GM12878 (cell line): ENCODE data around the gene TCIRG1. TPM values are rescaled to one million over a fixed set of nuclear protein-coding genes. Genes with fewer than 3 reads are reported as not detected.

Experiments used
- ATAC-seq: fragments of 200-7000 bp; cut with Tn5 transposase; 3 replicates; pipeline ENCODE4 v1.9.1; 2020; ENCODE audit warnings: mild to moderate bottlenecking, moderate library complexity
- BruUV-seq: library from RNA; stranded (reverse); fragments of 400-500 nt; replicated peaks from 2 replicates; lab custom pipeline; 2021; lab: Mats Ljungman, UMichigan
- CTCF ChIA-PET: fragments of 300-600 bp; sonication (Branson Sonifier 250); formaldehyde crosslinking; extraction: SDS; loops from one replicate; lab custom pipeline; 2021; ENCODE audit warnings: inconsistent platforms; lab: Yijun Ruan, JAX
- POLR2A ChIA-PET: fragments of 350-600 bp; formaldehyde crosslinking; extraction: SDS; loops from one replicate; lab custom pipeline; 2021; ENCODE audit warnings: inconsistent platforms; lab: Charles Lee
- RAD21 ChIA-PET: fragments of 300-600 bp; sonication (Branson Sonifier 250); formaldehyde crosslinking; loops from one replicate; lab custom pipeline; 2023; ENCODE audit warnings: antibody characterized with exemption; ENCODE audit not compliant: unreplicated experiment; lab: Charles Lee
- SMC1A ChIA-PET: fragments of 300-600 bp; sonication (Branson Sonifier 250); formaldehyde crosslinking; loops from one replicate; lab custom pipeline; 2023; ENCODE audit not compliant: unreplicated experiment, uncharacterized antibody; lab: Charles Lee
- DNase-seq: peaks from one replicate; pipeline ENCODE4 v3.0.0-alpha.2; 2011; ENCODE audit warnings: low read depth, low spot score
- FAIRE-seq: peaks from 3 replicates; lab custom pipeline; 2011; peaks lifted over from hg19 to GRCh38; lab: Jason Lieb, UNC
- H2AFZ ChIP-seq: 2 replicates; pipeline ENCODE4 v1.6.0; 2011; ENCODE audit warnings: low read depth, low read length, control low read depth; ENCODE audit not compliant: control insufficient read depth
- H3K27ac ChIP-seq: 2 replicates; pipeline ENCODE4 v1.5.1; 2011; ENCODE audit warnings: control low read depth; ENCODE audit not compliant: control insufficient read depth, insufficient read depth
- H3K27me3 ChIP-seq, 2 experiments: replicated peaks in 1 of 2; 2 replicates each; pipeline versions ENCODE4 v1.6.0 to v1.6.1; 2011; ENCODE audit warnings: low read length in 1 of 2; ENCODE audit not compliant: control insufficient read depth in 2 of 2, insufficient read depth in 2 of 2
- H3K36me3 ChIP-seq, 2 experiments: 2 replicates each; pipeline ENCODE4 v1.5.1; 2011; ENCODE audit warnings: low read length in 1 of 2; ENCODE audit not compliant: control insufficient read depth in 2 of 2, insufficient read depth in 2 of 2
- H3K4me1 ChIP-seq: 2 replicates; pipeline ENCODE4 v1.6.1; 2011; ENCODE audit warnings: mild to moderate bottlenecking, low read length, moderate library complexity, mixed read lengths; ENCODE audit not compliant: control insufficient read depth, insufficient read depth
- H3K4me2 ChIP-seq: 2 replicates; pipeline ENCODE4 v1.6.0; 2011; ENCODE audit warnings: control low read depth; ENCODE audit not compliant: control insufficient read depth, insufficient read depth
- H3K4me3 ChIP-seq: fragments of 200-600 bp; sonication (generic); 2 replicates; pipeline ENCODE4 v1.5.1; 2016
- H3K79me2 ChIP-seq: 2 replicates; pipeline ENCODE4 v1.6.0; 2011; ENCODE audit warnings: low read length; ENCODE audit not compliant: control insufficient read depth, insufficient read depth
- H3K9ac ChIP-seq: 2 replicates; pipeline ENCODE4 v1.8.0; 2011; ENCODE audit warnings: low read length, control low read depth, mixed read lengths; ENCODE audit not compliant: control insufficient read depth, insufficient read depth
- H3K9me3 ChIP-seq: replicated peaks from 3 replicates; pipeline ENCODE4 v1.5.1; 2011; ENCODE audit warnings: mild to moderate bottlenecking, low read length; ENCODE audit not compliant: control insufficient read depth, insufficient read depth
- H4K20me1 ChIP-seq: 2 replicates; pipeline ENCODE4 v1.6.0; 2011; ENCODE audit not compliant: control insufficient read depth, insufficient read depth
- BMI1 ChIP-seq: fragments of 450-650 bp; IDR thresholded peaks from 2 replicates; pipeline ENCODE4 v1.6.1; 2016; ENCODE audit warnings: mild to moderate bottlenecking, moderate library complexity, borderline replicate concordance
- ELK1 ChIP-seq: IDR thresholded peaks from 2 replicates; pipeline ENCODE4 v1.6.1; 2012; ENCODE audit warnings: low read depth, low read length, improper control_type of control experiment
- HDGF ChIP-seq: fragments of 450-650 bp; IDR thresholded peaks from 2 replicates; pipeline ENCODE4 v1.6.1; 2016; ENCODE audit warnings: antibody characterized with exemption
- MAX ChIP-seq: IDR thresholded peaks from 2 replicates; pipeline ENCODE4 v1.6.1; 2012; ENCODE audit warnings: low read depth, low read length, improper control_type of control experiment
- NFYB ChIP-seq: IDR thresholded peaks from 2 replicates; pipeline ENCODE4 v1.6.1; 2011; ENCODE audit warnings: low read depth, mild to moderate bottlenecking, low read length, improper control_type of control experiment, moderate library complexity; ENCODE audit not compliant: insufficient read depth
- RELB ChIP-seq: fragments of 450-650 bp; IDR thresholded peaks from 2 replicates; pipeline ENCODE4 v1.6.1; 2017; ENCODE audit warnings: low read depth, mild to moderate bottlenecking, moderate library complexity
- USF1 ChIP-seq: IDR thresholded peaks from 2 replicates; pipeline ENCODE4 v1.6.1; 2011; ENCODE audit warnings: borderline replicate concordance, low read depth, mild to moderate bottlenecking, moderate library complexity, mixed read lengths, low read length; ENCODE audit not compliant: insufficient read depth; ENCODE audit errors: extremely low read length
- ZBED1 ChIP-seq: IDR thresholded peaks from 2 replicates; pipeline ENCODE4 v1.6.1; 2016; ENCODE audit warnings: borderline replicate concordance
- ZSCAN29 ChIP-seq: fragments of 450-650 bp; IDR thresholded peaks from 2 replicates; pipeline ENCODE4 v1.6.1; 2017; ENCODE audit warnings: mild to moderate bottlenecking, moderate library complexity
- WGBS: methylation state at CpG from one replicate; pipeline ENCODE4 v1.1.6; 2016; ENCODE audit warnings: low lambda C conversion rate; ENCODE audit not compliant: insufficient replicate concordance, insufficient coverage; ENCODE audit errors: missing lambda C conversion rate; 5-methylcytosine and 5-hydroxymethylcytosine counted together
- in situ Hi-C: fragments of 300-500 bp; cut with MboI; formaldehyde crosslinking; loops from 9 replicates; pipeline ENCODE4 v1.14.3; 2018; ENCODE audit warnings: mixed read lengths
- intact Hi-C: fragments of 100-400 bp; cut with micrococcal nuclease; formaldehyde crosslinking; loops from one replicate; pipeline ENCODE4 v1.14.2; 2022; ENCODE audit not compliant: unreplicated experiment
- polyA plus RNA-seq, 11 experiments: library from polyadenylated mRNA; depleted of rRNA in 4 of 11; unstranded in 6 of 11; stranded (reverse) in 5 of 11; fragments of >200 nt; fragmentation: Nextera tagmentation in 4 of 11; fragmentation: Illumina TruSeq in 1 of 11; extraction: Ambion mirVana in 4 of 11; extraction: Trizol in 1 of 11; gene quantifications; 1 replicate in 1 of 11; 2 replicates in 10 of 11; pipeline versions ENCODE4 v1.2.1 to v1.2.3, GENCODE V29; 2011 to 2016; ENCODE audit warnings: inconsistent platforms in 2 of 11, missing spikeins in 2 of 11, low read depth in 1 of 11
- total RNA-seq, 4 experiments: library from RNA; depleted of rRNA in 3 of 4; stranded (reverse); fragments of >200 nt in 3 of 4; fragmentation: Illumina TruSeq in 1 of 4; extraction: Trizol in 1 of 4; gene quantifications; 2 replicates each; pipeline versions ENCODE4 v1.2.1 to v1.2.3, GENCODE V29; 2013 to 2021
- TF ChIP-seq, protein P1 (sequence below): fragments of 450-650 bp; conservative IDR thresholded peaks from 2 replicates; pipeline ENCODE4 v1.6.1; 2017; ENCODE audit warnings: mild to moderate bottlenecking, moderate library complexity
- TF ChIP-seq, protein P2 (sequence below): IDR thresholded peaks from 2 replicates; pipeline ENCODE4 v1.6.1; 2011; ENCODE audit warnings: low read depth, mild to moderate bottlenecking, low read length, moderate library complexity, borderline replicate concordance; ENCODE audit errors: extremely low read depth

Gene TCIRG1
- total and polyA plus RNA-seq, 10 of the 15 experiments (the other 5 are each of a cell fraction or from before 2014, with no cell fraction given) = 0.76 to 218 (median 87.4) TPM

DNA sequence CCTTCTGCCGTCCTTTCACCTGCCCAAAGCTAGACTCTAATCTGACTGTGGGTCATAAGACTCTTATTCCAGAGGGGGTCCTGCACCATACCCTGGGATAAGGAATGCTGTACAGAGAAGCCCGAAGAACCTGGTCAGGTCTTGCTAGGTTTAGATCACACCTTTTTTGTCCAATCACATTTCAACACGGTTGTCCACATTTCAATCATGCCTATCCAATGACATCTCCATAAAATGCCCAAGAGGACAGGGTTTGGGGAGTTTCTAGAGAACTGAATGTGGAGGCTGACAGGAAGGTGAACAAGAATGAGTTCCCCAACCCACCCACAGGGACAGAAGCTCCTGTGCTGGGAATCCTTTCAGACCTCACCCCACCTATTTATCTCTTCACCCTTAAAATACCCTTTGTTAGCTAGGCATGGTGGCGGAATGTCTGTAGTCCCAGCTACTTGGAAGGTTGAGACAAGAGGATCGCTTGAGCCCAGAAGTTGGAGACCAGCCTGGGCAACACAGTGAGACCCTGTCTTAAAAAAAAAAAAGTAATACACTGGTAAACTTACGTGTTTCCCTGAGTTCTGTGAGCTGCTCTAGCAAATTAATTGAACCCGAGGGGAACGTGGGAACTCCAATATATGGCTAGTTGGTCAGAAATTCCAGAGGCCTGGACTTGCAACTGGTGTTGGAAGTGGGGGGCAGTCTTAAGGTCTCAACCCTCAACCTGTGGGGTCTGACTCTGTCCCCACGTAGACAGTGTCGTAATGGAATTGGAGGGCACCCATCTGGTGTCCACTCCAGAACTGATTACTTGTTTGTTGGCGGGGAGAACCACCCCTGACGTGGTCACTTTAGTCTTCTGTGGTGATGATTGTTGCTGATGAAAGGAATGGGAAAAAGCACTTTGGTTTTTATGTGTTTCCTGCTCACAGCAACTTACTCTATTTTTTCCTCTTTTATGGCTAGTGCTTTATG lies 17.8 kb downstream of the TCIRG1 start (continued):
- TF ChIP-seq, protein P1, sequence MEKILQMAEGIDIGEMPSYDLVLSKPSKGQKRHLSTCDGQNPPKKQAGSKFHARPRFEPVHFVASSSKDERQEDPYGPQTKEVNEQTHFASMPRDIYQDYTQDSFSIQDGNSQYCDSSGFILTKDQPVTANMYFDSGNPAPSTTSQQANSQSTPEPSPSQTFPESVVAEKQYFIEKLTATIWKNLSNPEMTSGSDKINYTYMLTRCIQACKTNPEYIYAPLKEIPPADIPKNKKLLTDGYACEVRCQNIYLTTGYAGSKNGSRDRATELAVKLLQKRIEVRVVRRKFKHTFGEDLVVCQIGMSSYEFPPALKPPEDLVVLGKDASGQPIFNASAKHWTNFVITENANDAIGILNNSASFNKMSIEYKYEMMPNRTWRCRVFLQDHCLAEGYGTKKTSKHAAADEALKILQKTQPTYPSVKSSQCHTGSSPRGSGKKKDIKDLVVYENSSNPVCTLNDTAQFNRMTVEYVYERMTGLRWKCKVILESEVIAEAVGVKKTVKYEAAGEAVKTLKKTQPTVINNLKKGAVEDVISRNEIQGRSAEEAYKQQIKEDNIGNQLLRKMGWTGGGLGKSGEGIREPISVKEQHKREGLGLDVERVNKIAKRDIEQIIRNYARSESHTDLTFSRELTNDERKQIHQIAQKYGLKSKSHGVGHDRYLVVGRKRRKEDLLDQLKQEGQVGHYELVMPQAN = no peak
- TF ChIP-seq RELB (no peak), HDGF (no peak), MAX (no peak), NFYB (no peak)

GRCh38 chr11:68057807-68058206 lies 19.0 kb downstream of the TCIRG1 start:
- Histone ChIP-seq H2AFZ (no peak overlapping the region), H3K79me2 (no peaks in the 10 kb centered on the region), H3K9me3 (no peaks in the 10 kb centered on the region), H3K27me3 (no peaks in the 10 kb centered on the region), H3K4me1 (no peaks in the 10 kb centered on the region), H3K4me3 (no peak overlapping the region), H3K36me3 (peaks cover 4 to 8% of the 10 kb centered on the region in 2 experiments; a peak in 3 of 4 replicates), H3K9ac (no peak overlapping the region), H3K4me2 (no peak overlapping the region), H4K20me1 (no peaks in the 10 kb centered on the region), H3K27ac (no peak overlapping the region)
- in situ Hi-C loops = no loop called here
- intact Hi-C loops = no loop called here
- no peak for FAIRE-seq
- CTCF ChIA-PET = interaction anchor here (0.5 kb wide), 1 partner anchor 746 kb away, joined by 3 read pairs; no protein-coding TSS in a partner anchor
- 98% methylated on average over 4 of the region's 4 CpGs for WGBS
- SMC1A ChIA-PET = no interaction called here
- ATAC-seq = no peak
- POLR2A ChIA-PET = no interaction called here
- BruUV-seq = no TSS peak
- RAD21 ChIA-PET = no interaction called here
- no peak for DNase-seq
- TF ChIP-seq ZSCAN29 (no peak), ZBED1 (no peak), ELK1 (no peak), USF1 (no peak), BMI1 (no peak)
- TF ChIP-seq, protein P2, sequence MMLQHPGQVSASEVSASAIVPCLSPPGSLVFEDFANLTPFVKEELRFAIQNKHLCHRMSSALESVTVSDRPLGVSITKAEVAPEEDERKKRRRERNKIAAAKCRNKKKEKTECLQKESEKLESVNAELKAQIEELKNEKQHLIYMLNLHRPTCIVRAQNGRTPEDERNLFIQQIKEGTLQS = no peak
